Testis (tissue), 3 donors: ENCODE results near the gene WDFY4. TPM values are rescaled to one million over a fixed set of nuclear protein-coding genes. Genes with fewer than 3 reads are reported as not detected.

Experiments used
- DNase-seq: peaks from one replicate; pipeline ENCODE4 v3.0.0-alpha.2; 2019
- H3K27ac ChIP-seq, 2 donors: fragments of 200-600 bp; sonication (generic); one replicate each; pipeline ENCODE4 v1.5.1; 2019
- H3K27me3 ChIP-seq: fragments of 200-600 bp; sonication (generic); one replicate; pipeline ENCODE4 v1.5.1; 2019
- H3K36me3 ChIP-seq: fragments of 200-600 bp; sonication (generic); one replicate; pipeline ENCODE4 v1.5.1; 2017; ENCODE audit warnings: low read depth; ENCODE audit errors: missing control alignments
- H3K4me1 ChIP-seq: fragments of 200-600 bp; sonication (generic); one replicate; pipeline ENCODE4 v1.5.1; 2019
- H3K4me3 ChIP-seq, 2 donors: fragments of 200-600 bp; sonication (generic); one replicate each; pipeline ENCODE4 v1.5.1; 2017 to 2019
- H3K9me3 ChIP-seq: fragments of 200-600 bp; sonication (generic); one replicate; pipeline ENCODE4 v1.5.1; 2017
- CTCF ChIP-seq, 3 experiments: fragments of 450-650 bp in 2 of 3; fragments of 200-600 bp in 1 of 3; sonication (generic) in 1 of 3; IDR thresholded peaks; one replicate each; pipeline ENCODE4 v1.5.1; 2016 to 2019; ENCODE audit warnings: antibody characterized with exemption in 3 of 3, mild to moderate bottlenecking in 2 of 3, moderate library complexity in 1 of 3
- POLR2A ChIP-seq: fragments of 450-650 bp; IDR thresholded peaks from one replicate; pipeline ENCODE4 v1.6.1; 2017; ENCODE audit warnings: antibody characterized with exemption, mild to moderate bottlenecking, moderate library complexity
- WGBS, 2 donors: methylation state at CpG; one replicate each; pipeline ENCODE4 v1.1.5; 2018; 5-methylcytosine and 5-hydroxymethylcytosine counted together
- intact Hi-C: fragments of 100-400 bp; cut with DNase I; formaldehyde crosslinking; loops from one replicate; pipeline ENCODE4 v1.15.1; 2023; ENCODE audit warnings: low total_unique reads
- polyA plus RNA-seq: library from polyadenylated mRNA; stranded (reverse); fragments of 350-450 nt; fragmentation: Illumina TruSeq; extraction: RNeasy Lipid Tissue Mini Kit (QIAGEN cat#74804); gene quantifications from one replicate; pipeline ENCODE4 v1.2.3, GENCODE V29; 2014; ENCODE audit warnings: low read depth, low replicate concordance; ENCODE audit not compliant: insufficient read depth
- total RNA-seq, 2 donors: library from RNA; depleted of rRNA; stranded (reverse); fragments of >200 nt; gene quantifications; one replicate each; pipeline ENCODE4 v1.2.3, GENCODE V29; 2016

Gene WDFY4
- total and polyA plus RNA-seq, 3 donors from 2014 or later: 10.2 to 21.5 (median 18.4) TPM

- WGBS, 2 donors: 93 to 95% methylated on average over 2 of the region's 2 CpGs
- TF ChIP-seq CTCF (IDR thresholded peaks at IDR 0.05) (no peak), POLR2A (no peak)
- Histone ChIP-seq H3K36me3 (no peaks in the 10 kb centered on the region), H3K27me3 (no peaks in the 10 kb centered on the region), H3K4me3 (no peak overlapping the region), H3K27ac (no peak overlapping the region), H3K4me1 (peaks cover 15% of the 10 kb centered on the region), H3K9me3 (no peaks in the 10 kb centered on the region)
- DNase-seq: no peak
- intact Hi-C loops: no loop called here
These were observed 314.7 kb downstream of the WDFY4 start for GRCh38 chr10:48999346-48999745.

GRCh38 chr10:49000437-49001398 lies 316.0 kb downstream of the WDFY4 start:
- no peak for TF ChIP-seq POLR2A
- no peak for TF ChIP-seq CTCF (IDR thresholded peaks at IDR 0.05)

GRCh38 chr10:49001402-49001801 lies 316.7 kb downstream of the WDFY4 start:
- no peaks in the 10 kb centered on the region for H3K36me3 ChIP-seq
- H3K9me3 ChIP-seq: no peaks in the 10 kb centered on the region
- peak in 2 of 3 experiments; percentile 5 to 18 for TF ChIP-seq CTCF (IDR thresholded peaks at IDR 0.05)
- no peak for TF ChIP-seq POLR2A
- H3K4me1 ChIP-seq: peaks cover 15% of the 10 kb centered on the region
- intact Hi-C loops: no loop called here
- peak; percentile 74 for DNase-seq
- H3K4me3 ChIP-seq: no peak overlapping the region
- 64 to 81% methylated on average over 7 to 9 of the region's 9 CpGs for WGBS, 2 donors
- no peaks in the 10 kb centered on the region for H3K27me3 ChIP-seq
- no peak overlapping the region for H3K27ac ChIP-seq

More at GRCh38 chr10:49000437-49001398, 316.0 kb downstream of the WDFY4 start:
- Histone ChIP-seq H3K4me3 (no peak overlapping the region), H3K27ac (no peak overlapping the region), H3K4me1 (peaks cover 15% of the 10 kb centered on the region), H3K36me3 (no peaks in the 10 kb centered on the region), H3K9me3 (no peaks in the 10 kb centered on the region), H3K27me3 (no peaks in the 10 kb centered on the region)
- DNase-seq: no peak
- 85 to 89% methylated on average over 10 to 13 of the region's 13 CpGs for WGBS, 2 donors
- intact Hi-C loops: no loop called here

GRCh38 chr10:49001870-49002672 lies 317.4 kb downstream of the WDFY4 start:
- no peak for TF ChIP-seq CTCF (IDR thresholded peaks at IDR 0.05)
- no peak for TF ChIP-seq POLR2A
- Histone ChIP-seq H3K4me3 (no peak overlapping the region), H3K27ac (no peak overlapping the region), H3K27me3 (no peaks in the 10 kb centered on the region), H3K9me3 (no peaks in the 10 kb centered on the region), H3K36me3 (no peaks in the 10 kb centered on the region), H3K4me1 (peaks cover 15% of the 10 kb centered on the region)
- DNase-seq: peak; percentile 72
- intact Hi-C loops: no loop called here
- 55% methylated on average over 12 to 14 of the region's 17 CpGs for WGBS, 2 donors
